K562 (cell line): ENCODE data around the gene BCL2L1. TPM values are rescaled to one million over a fixed set of nuclear protein-coding genes. Genes with fewer than 3 reads are reported as not detected.

Experiments
- ATAC-seq: fragments of 200-7000 bp; cut with Tn5 transposase; 3 replicates; pipeline ENCODE4 v1.9.1; 2020; ENCODE audit warnings: moderate library complexity
- BruUV-seq: library from RNA; stranded (reverse); fragments of 400-500 nt; replicated peaks from 2 replicates; lab custom pipeline; 2021; lab: Mats Ljungman, UMichigan
- CTCF ChIA-PET: fragments of 300-600 bp; formaldehyde crosslinking; extraction: SDS; loops from one replicate; lab custom pipeline; 2021; ENCODE audit warnings: low intra/inter-chr PET ratio; lab: Yijun Ruan, JAX
- POLR2A ChIA-PET: fragments of 300-600, 350-650 bp; sonication (Branson Sonifier 250); formaldehyde crosslinking; extraction: SDS; loops from one replicate; lab custom pipeline; 2021; ENCODE audit warnings: antibody characterized with exemption, inconsistent platforms; lab: Yijun Ruan, JAX
- DNase-seq, 4 experiments: peaks; one replicate each; pipeline versions ENCODE4 v3.0.0 to v3.0.0-alpha.2; 2011 to 2018; ENCODE audit warnings: low spot score in 3 of 4, mixed read lengths in 3 of 4; ENCODE audit errors: extremely low read depth in 1 of 4
- FAIRE-seq: peaks from 2 replicates; lab custom pipeline; 2011; peaks lifted over from hg19 to GRCh38; lab: Jason Lieb, UNC
- H2AFZ ChIP-seq: 2 replicates; pipeline ENCODE4 v1.6.0; 2011; ENCODE audit warnings: low read depth, low read length, control low read depth, inconsistent platforms
- H3K27ac ChIP-seq: fragments of 200-600 bp; 3 replicates; pipeline ENCODE4 v1.8.0; 2011; ENCODE audit warnings: low read depth, mild to moderate bottlenecking, control low read depth, inconsistent platforms, low read length, moderate library complexity, mixed read lengths; ENCODE audit errors: extremely low read depth
- H3K27me3 ChIP-seq, 2 experiments: fragments of 300-600 bp in 1 of 2; 2 replicates in 1 of 2; 3 replicates in 1 of 2; pipeline versions ENCODE4 v1.6.0 to v1.8.0; 2011; ENCODE audit warnings: inconsistent platforms in 2 of 2, low read length in 2 of 2, mild to moderate bottlenecking in 1 of 2, mixed read lengths in 1 of 2, moderate library complexity in 1 of 2; ENCODE audit not compliant: control insufficient read depth in 2 of 2, insufficient read depth in 2 of 2
- H3K36me3 ChIP-seq: fragments of 300-600 bp; 3 replicates; pipeline ENCODE4 v1.8.0; 2011; ENCODE audit warnings: mild to moderate bottlenecking, low read length, inconsistent platforms; ENCODE audit not compliant: control insufficient read depth, insufficient read depth
- H3K4me1 ChIP-seq, 2 experiments: fragments of 200-600 bp in 1 of 2; replicated peaks in 1 of 2; 2 replicates in 1 of 2; 3 replicates in 1 of 2; pipeline versions ENCODE4 v1.5.1 to v1.8.0; 2011; ENCODE audit warnings: inconsistent platforms in 2 of 2, low read length in 2 of 2, mild to moderate bottlenecking in 1 of 2, mixed read lengths in 1 of 2, moderate library complexity in 1 of 2; ENCODE audit not compliant: control insufficient read depth in 2 of 2, insufficient read depth in 2 of 2
- H3K4me2 ChIP-seq: 2 replicates; pipeline ENCODE4 v1.6.1; 2011; ENCODE audit warnings: low read length, control low read depth, inconsistent platforms, mixed read lengths; ENCODE audit not compliant: insufficient read depth
- H3K4me3 ChIP-seq: fragments of 200-600 bp; sonication (generic), shearing (Covaris generic); 2 replicates; pipeline ENCODE4 v1.5.1; 2016; ENCODE audit warnings: control low read depth, inconsistent platforms
- H3K79me2 ChIP-seq: fragments of 200-600 bp; 3 replicates; pipeline ENCODE4 v1.8.0; 2011; ENCODE audit warnings: low read length, inconsistent platforms; ENCODE audit not compliant: control insufficient read depth, insufficient read depth
- H3K9ac ChIP-seq, 2 experiments: 2 replicates each; pipeline versions ENCODE4 v1.6.0 to v1.6.1; 2011; ENCODE audit warnings: low read depth in 2 of 2, low read length in 2 of 2, control low read depth in 1 of 2, inconsistent platforms in 1 of 2, mild to moderate bottlenecking in 1 of 2, mixed read lengths in 1 of 2; ENCODE audit not compliant: insufficient read depth in 1 of 2
- H3K9me1 ChIP-seq: one replicate; pipeline ENCODE4 v1.6.0; 2011; ENCODE audit warnings: inconsistent platforms, mild to moderate bottlenecking, low read length, moderate library complexity; ENCODE audit not compliant: control insufficient read depth, insufficient read depth
- H3K9me3 ChIP-seq: replicated peaks from 2 replicates; pipeline ENCODE4 v1.5.1; 2011; ENCODE audit warnings: low read depth, low read length, inconsistent platforms; ENCODE audit not compliant: control insufficient read depth, insufficient read depth
- H4K20me1 ChIP-seq: replicated peaks from 2 replicates; pipeline ENCODE4 v1.6.1; 2011; ENCODE audit warnings: low read length, inconsistent platforms, mixed read lengths; ENCODE audit not compliant: control insufficient read depth, insufficient read depth
- DMBX1 ChIP-seq: fragments of 250-450 bp; sonication (Bioruptor Pico); IDR thresholded peaks from 2 replicates; pipeline ENCODE4 v1.8.0; 2022; ENCODE audit warnings: inconsistent platforms, mild to moderate bottlenecking, moderate library complexity, borderline replicate concordance
- GABPA ChIP-seq: fragments of 200-800 bp; sonication (Bioruptor generic); conservative IDR thresholded peaks from 2 replicates; pipeline ENCODE4 v1.6.1; 2016; ENCODE audit warnings: low read depth, missing genetic modification characterization, missing compliant biosample characterization
- HSF4 ChIP-seq: fragments of 250-450 bp; sonication (Bioruptor Pico); IDR thresholded peaks from 2 replicates; pipeline ENCODE4 v2.1.2; 2022; ENCODE audit warnings: mild to moderate bottlenecking, moderate library complexity, borderline replicate concordance
- MTA3 ChIP-seq: fragments of 450-650 bp; formaldehyde crosslinking; IDR thresholded peaks from 2 replicates; pipeline ENCODE4 v1.6.1; 2017; ENCODE audit warnings: mild to moderate bottlenecking, borderline replicate concordance
- NR4A1 ChIP-seq, 2 experiments: fragments of 250-450 bp in 1 of 2; fragments of 450-650 bp in 1 of 2; sonication (Bioruptor Pico) in 1 of 2; IDR thresholded peaks; 2 replicates each; pipeline versions ENCODE4 v1.4.0 to v1.6.1; 2016 to 2020; ENCODE audit warnings: mild to moderate bottlenecking in 2 of 2, missing compliant biosample characterization in 1 of 2, missing genetic modification characterization in 1 of 2, moderate library complexity in 1 of 2
- POLR2A ChIP-seq: fragments of 450-650 bp; conservative IDR thresholded peaks from 2 replicates; pipeline ENCODE4 v1.6.1; 2016
- TAF15 ChIP-seq: fragments of 200-400 bp; formaldehyde crosslinking; IDR thresholded peaks from 2 replicates; pipeline ENCODE4 v1.6.1; 2017; ENCODE audit warnings: mild to moderate bottlenecking, low read depth, low read length, moderate library complexity
- TSHZ1 ChIP-seq: fragments of 250-450 bp; sonication (Bioruptor Pico); IDR thresholded peaks from 2 replicates; pipeline ENCODE4 v1.4.0; 2020; ENCODE audit warnings: mild to moderate bottlenecking, moderate library complexity
- WHSC1 ChIP-seq: IDR thresholded peaks from one replicate; pipeline ENCODE4 v1.6.1; 2012; ENCODE audit warnings: low read length, control low read depth, inconsistent platforms
- ZKSCAN8 ChIP-seq: fragments of 200-800 bp; sonication (Bioruptor generic); IDR thresholded peaks from 2 replicates; pipeline ENCODE4 v1.6.1; 2016; ENCODE audit warnings: missing genetic modification characterization, missing compliant biosample characterization
- ZNF583 ChIP-seq: fragments of 250-450 bp; sonication (Bioruptor Pico); IDR thresholded peaks from 2 replicates; pipeline ENCODE4 v1.4.0; 2020
- ZNF592 ChIP-seq: fragments of 450-650 bp; IDR thresholded peaks from 2 replicates; pipeline ENCODE4 v1.6.1; 2017; ENCODE audit warnings: antibody characterized with exemption, mild to moderate bottlenecking
- ZNF79 ChIP-seq: fragments of 250-450 bp; sonication (Bioruptor Pico); IDR thresholded peaks from 2 replicates; pipeline ENCODE4 v1.4.0; 2020; ENCODE audit warnings: low read depth, mild to moderate bottlenecking, moderate library complexity
- WGBS: fragments of 100-300 bp; shearing (Covaris generic); methylation state at CpG from one replicate; pipeline ENCODE4 v1.1.6; 2016; ENCODE audit warnings: low coverage, mixed read lengths; ENCODE audit not compliant: insufficient coverage; ENCODE audit errors: missing lambda C conversion rate; 5-methylcytosine and 5-hydroxymethylcytosine counted together
- in situ Hi-C: fragments of 300-500 bp; cut with MboI; formaldehyde crosslinking; loops from 4 replicates; pipeline ENCODE4 v1.15.0; 2018; ENCODE audit warnings: inconsistent platforms, mixed read lengths
- intact Hi-C: fragments of 100-400 bp; cut with micrococcal nuclease; formaldehyde crosslinking; loops from 2 replicates; pipeline ENCODE4 v1.14.2; 2022
- polyA plus RNA-seq, 8 experiments: library from polyadenylated mRNA; depleted of rRNA in 4 of 8; stranded (reverse) in 5 of 8; unstranded in 3 of 8; fragments of >200 nt; fragmentation: Nextera tagmentation in 2 of 8; fragmentation: Illumina TruSeq in 1 of 8; extraction: Ambion mirVana in 2 of 8; extraction: Trizol in 1 of 8; gene quantifications; 2 replicates each; pipeline versions ENCODE4 v1.2.1 to v1.2.3, GENCODE V29; 2011 to 2014; ENCODE audit warnings: inconsistent platforms in 1 of 8, missing spikeins in 1 of 8
- total RNA-seq, 7 experiments: library from RNA; depleted of rRNA in 6 of 7; stranded (reverse); fragments of >200 nt in 6 of 7; fragmentation: Illumina TruSeq in 2 of 7; extraction: Trizol in 2 of 7; gene quantifications; 2 replicates each; pipeline versions ENCODE4 v1.2.1 to v1.2.3, GENCODE V29; 2011 to 2021; ENCODE audit warnings: low replicate concordance in 1 of 7

Gene BCL2L1
- total and polyA plus RNA-seq, 9 of the 15 experiments (the other 6 are each of a cell fraction or from before 2014, with no cell fraction given): 3.3 to 182 (median 120) TPM

GRCh38 chr20:31677553-31678260 is 45.0 kb downstream of the BCL2L1 start:
- peaks cover 76 to 94% of the 10 kb centered on the region in 2 experiments for H3K4me1 ChIP-seq
- no peaks in the 10 kb centered on the region for H3K9me3 ChIP-seq
- H3K27ac ChIP-seq: peak overlapping the region; percentile 71
- ChIA-PET CTCF (no interaction called here), POLR2A (interaction anchor here (0.7 to 5.3 kb wide), 9 partner anchors 8 to 105 kb away, joined by 3 to 35 read pairs (median 7); no protein-coding TSS in a partner anchor)
- ATAC-seq (no peak), FAIRE-seq (no peak), DNase-seq (peak in 1 of 4 experiments; percentile 7)
- intact Hi-C loops: no loop called here
- in situ Hi-C loops: no loop called here
- WGBS: 59% methylated on average over 2 of the region's 2 CpGs
- no peak overlapping the region for H3K4me3 ChIP-seq
- no TSS peak for BruUV-seq
- H3K36me3 ChIP-seq: peaks cover 86% of the 10 kb centered on the region
- H4K20me1 ChIP-seq: no peaks in the 10 kb centered on the region
- no peak overlapping the region for H2AFZ ChIP-seq
- no peaks in the 10 kb centered on the region for H3K27me3 ChIP-seq
- H3K9ac ChIP-seq: peak overlapping the region; percentile 49 to 51; a peak in 3 of 4 replicates
- H3K79me2 ChIP-seq: peaks cover 95% of the 10 kb centered on the region
- H3K9me1 ChIP-seq: no peaks in the 10 kb centered on the region
- H3K4me2 ChIP-seq: peak overlapping the region; percentile 43
- no peak for TF ChIP-seq ZKSCAN8 (CRISPR knock-in tag)
- no peak for TF ChIP-seq TAF15
- TF ChIP-seq POLR2A: 0 out of 2 replicates have a peak, but pooled peaks have one; percentile 14
- TF ChIP-seq GABPA (tag): peak; percentile 25; the same call in 1 of the 2 replicates
- TF ChIP-seq WHSC1: peak; percentile 98
- TF ChIP-seq ZNF592: peak; percentile 71
- TF ChIP-seq ZNF79 (CRISPR knock-in tag): no peak
- 0 out of 2 replicates have a peak, but pooled peaks have one; percentile 7 for TF ChIP-seq HSF4 (CRISPR knock-in tag)
- TF ChIP-seq ZNF583 (CRISPR knock-in tag): 0 out of 2 replicates have a peak, but pooled peaks have one; percentile 17
- TF ChIP-seq MTA3: 0 out of 2 replicates have a peak, but pooled peaks have one; percentile 15
- peak; percentile 10; the same call in 1 of the 2 replicates for TF ChIP-seq DMBX1 (CRISPR knock-in tag)
- TF ChIP-seq TSHZ1 (CRISPR knock-in tag): peak; percentile 43; the same call in 1 of the 2 replicates
- TF ChIP-seq NR4A1 (CRISPR knock-in tag; IDR thresholded peaks at IDR 0.05): no peak
- peak; percentile 52; the same call in 1 of the 2 replicates for TF ChIP-seq NR4A1 (tag; IDR thresholded peaks at IDR 0.05)
